Activated naive CD4-positive, alpha-beta T cell treated with anti-CD3 and anti-CD28 coated beads, Interleukin-2, amount 50 U/mL, for 24 hours (primary cell): ENCODE data around the gene ANKEF1.
"Not testable (repeated sequence)": the region's sequence is repeated elsewhere in the genome, so short reads cannot be mapped to it uniquely, and the experiment has no call there.

ENCODE experiments used
- H3K27ac Mint-ChIP-seq: one replicate; pipeline ENCODE4 v1.8.0; 2021; ENCODE audit warnings: mild to moderate bottlenecking, mixed read lengths
- H3K27me3 Mint-ChIP-seq: one replicate; pipeline ENCODE4 v1.8.0; 2021; ENCODE audit warnings: mixed read lengths
- H3K36me3 Mint-ChIP-seq: one replicate; pipeline ENCODE4 v1.8.0; 2021; ENCODE audit warnings: mixed read lengths
- H3K4me1 Mint-ChIP-seq: one replicate; pipeline ENCODE4 v1.8.0; 2021; ENCODE audit warnings: mixed read lengths
- H3K4me3 Mint-ChIP-seq: one replicate; pipeline ENCODE4 v1.8.0; 2021; ENCODE audit warnings: mild to moderate bottlenecking, mixed read lengths
- H3K9me3 Mint-ChIP-seq: one replicate; pipeline ENCODE4 v1.8.0; 2021; ENCODE audit warnings: mixed read lengths

ANKEF1 gene

GRCh38 chr20:10012464-10012863 is 22.3 kb upstream of the ANKEF1 start:
- no peak overlapping the region for H3K27ac Mint-ChIP-seq
- H3K4me3 Mint-ChIP-seq = no peak overlapping the region
- H3K9me3 Mint-ChIP-seq = no peaks in the 10 kb centered on the region
- no peaks in the 10 kb centered on the region for H3K4me1 Mint-ChIP-seq
- no peaks in the 10 kb centered on the region for H3K36me3 Mint-ChIP-seq
- H3K27me3 Mint-ChIP-seq = peaks cover 11% of the 10 kb centered on the region

- no peaks in the 10 kb centered on the region for H3K4me1 Mint-ChIP-seq
- H3K4me3 Mint-ChIP-seq = no peak overlapping the region
- no peaks in the 10 kb centered on the region for H3K9me3 Mint-ChIP-seq
- H3K36me3 Mint-ChIP-seq = no peaks in the 10 kb centered on the region
- H3K27me3 Mint-ChIP-seq = peaks cover 10% of the 10 kb centered on the region
- H3K27ac Mint-ChIP-seq = no peak overlapping the region
Observed at GRCh38 chr20:10014431-10014830, 20.4 kb upstream of the ANKEF1 start.

GRCh38 chr20:10020937-10021336 is 13.8 kb upstream of the ANKEF1 start:
- peaks cover 3% of the 10 kb centered on the region for H3K36me3 Mint-ChIP-seq
- no peaks in the 10 kb centered on the region for H3K9me3 Mint-ChIP-seq
- H3K4me1 Mint-ChIP-seq = no peaks in the 10 kb centered on the region
- H3K4me3 Mint-ChIP-seq = no peak overlapping the region
- H3K27me3 Mint-ChIP-seq = peaks cover 23% of the 10 kb centered on the region
- no peak overlapping the region for H3K27ac Mint-ChIP-seq

GRCh38 chr20:10022625-10023024 is 12.2 kb upstream of the ANKEF1 start:
- Mint-ChIP-seq H3K9me3 (no peaks in the 10 kb centered on the region), H3K27ac (no peak overlapping the region), H3K4me3 (no peak overlapping the region), H3K36me3 (peaks cover 4% of the 10 kb centered on the region), H3K4me1 (no peaks in the 10 kb centered on the region), H3K27me3 (peaks cover 28% of the 10 kb centered on the region)

- H3K36me3 Mint-ChIP-seq = peaks cover 4% of the 10 kb centered on the region
- no peak overlapping the region for H3K4me3 Mint-ChIP-seq
- H3K27me3 Mint-ChIP-seq = peaks cover 29% of the 10 kb centered on the region
- H3K4me1 Mint-ChIP-seq = no peaks in the 10 kb centered on the region
- H3K27ac Mint-ChIP-seq = no peak overlapping the region
- no peaks in the 10 kb centered on the region for H3K9me3 Mint-ChIP-seq
Observed at GRCh38 chr20:10023911-10024310, 10.9 kb upstream of the ANKEF1 start.

GRCh38 chr20:10031451-10032215 is 3.2 kb upstream of the ANKEF1 start:
- H3K27ac Mint-ChIP-seq, H3K36me3 Mint-ChIP-seq, H3K9me3 Mint-ChIP-seq, H3K27me3 Mint-ChIP-seq, H3K4me3 Mint-ChIP-seq: not testable (repeated sequence)
- peaks cover 14% of the 10 kb centered on the region for H3K4me1 Mint-ChIP-seq

GRCh38 chr20:10032269-10032668 is 2.5 kb upstream of the ANKEF1 start:
- H3K4me3 Mint-ChIP-seq, H3K27ac Mint-ChIP-seq, H3K36me3 Mint-ChIP-seq, H3K9me3 Mint-ChIP-seq, H3K27me3 Mint-ChIP-seq: not testable (repeated sequence)
- H3K4me1 Mint-ChIP-seq = peaks cover 14% of the 10 kb centered on the region

- Mint-ChIP-seq H3K9me3 (no peaks in the 10 kb centered on the region), H3K4me3 (peak overlapping the region; percentile 64), H3K27me3 (peaks cover 4% of the 10 kb centered on the region), H3K27ac (no peak overlapping the region), H3K4me1 (peaks cover 14% of the 10 kb centered on the region), H3K36me3 (no peaks in the 10 kb centered on the region)
Observed at GRCh38 chr20:10033905-10034650, 709 bp upstream of the ANKEF1 start.

- H3K4me3 Mint-ChIP-seq, H3K27ac Mint-ChIP-seq, H3K36me3 Mint-ChIP-seq: not testable (repeated sequence)
Observed at GRCh38 chr20:10036321-10036720, 1.5 kb downstream of the ANKEF1 start.

GRCh38 chr20:10040070-10040975 is 5.5 kb downstream of the ANKEF1 start:
- Mint-ChIP-seq H3K4me1 (peaks cover 11% of the 10 kb centered on the region), H3K36me3 (peaks cover 10% of the 10 kb centered on the region), H3K4me3 (no peak overlapping the region), H3K27ac (no peak overlapping the region), H3K27me3 (no peaks in the 10 kb centered on the region), H3K9me3 (no peaks in the 10 kb centered on the region)

More at GRCh38 chr20:10036321-10036720, 1.5 kb downstream of the ANKEF1 start:
- H3K9me3 Mint-ChIP-seq, H3K27me3 Mint-ChIP-seq: not testable (repeated sequence)
- H3K4me1 Mint-ChIP-seq = peaks cover 14% of the 10 kb centered on the region

- Mint-ChIP-seq H3K36me3 (peaks cover 10% of the 10 kb centered on the region), H3K4me1 (peaks cover 5% of the 10 kb centered on the region), H3K9me3 (no peaks in the 10 kb centered on the region), H3K27me3 (no peaks in the 10 kb centered on the region), H3K27ac (no peak overlapping the region), H3K4me3 (no peak overlapping the region)
Observed at GRCh38 chr20:10042086-10042485, 7.3 kb downstream of the ANKEF1 start.

GRCh38 chr20:10047427-10047826 is 12.6 kb downstream of the ANKEF1 start:
- Mint-ChIP-seq H3K9me3 (no peaks in the 10 kb centered on the region), H3K36me3 (peaks cover 9% of the 10 kb centered on the region), H3K4me1 (no peaks in the 10 kb centered on the region), H3K27ac (no peak overlapping the region), H3K4me3 (no peak overlapping the region), H3K27me3 (no peaks in the 10 kb centered on the region)

- Mint-ChIP-seq H3K27ac (no peak overlapping the region), H3K36me3 (peaks cover 18% of the 10 kb centered on the region)
Observed at GRCh38 chr20:10051185-10051584, 16.4 kb downstream of the ANKEF1 start.

GRCh38 chr20:10059006-10059405 is 24.2 kb downstream of the ANKEF1 start:
- H3K4me3 Mint-ChIP-seq = no peak overlapping the region
- no peaks in the 10 kb centered on the region for H3K9me3 Mint-ChIP-seq
- peaks cover 25% of the 10 kb centered on the region for H3K36me3 Mint-ChIP-seq
- H3K4me1 Mint-ChIP-seq = no peaks in the 10 kb centered on the region
- peaks cover 1% of the 10 kb centered on the region for H3K27me3 Mint-ChIP-seq
- H3K27ac Mint-ChIP-seq = no peak overlapping the region

More at GRCh38 chr20:10051185-10051584, 16.4 kb downstream of the ANKEF1 start:
- H3K4me1 Mint-ChIP-seq = no peaks in the 10 kb centered on the region
- no peaks in the 10 kb centered on the region for H3K27me3 Mint-ChIP-seq
- no peaks in the 10 kb centered on the region for H3K9me3 Mint-ChIP-seq
- H3K4me3 Mint-ChIP-seq = no peak overlapping the region

- peaks cover 5% of the 10 kb centered on the region for H3K27me3 Mint-ChIP-seq
- no peak overlapping the region for H3K27ac Mint-ChIP-seq
- H3K9me3 Mint-ChIP-seq = no peaks in the 10 kb centered on the region
- H3K4me1 Mint-ChIP-seq = no peaks in the 10 kb centered on the region
- peaks cover 19% of the 10 kb centered on the region for H3K36me3 Mint-ChIP-seq
- no peak overlapping the region for H3K4me3 Mint-ChIP-seq
Observed at GRCh38 chr20:10060226-10060625, 25.4 kb downstream of the ANKEF1 start.
